Endodermal cell (in vitro differentiated cells): Measurements from ENCODE around the gene CNGA3. TPM values are rescaled to one million over a fixed set of nuclear protein-coding genes. Genes with fewer than 3 reads are reported as not detected.
A peak's percentile ranks its signal among the peaks of the same experiment; 100 is the strongest.

Source experiments
- DNase-seq: peaks from one replicate; pipeline ENCODE4 v3.0.0-alpha.2; 2017
- H3K27ac ChIP-seq: 2 replicates; pipeline ENCODE4 v1.5.1; 2013; ENCODE audit warnings: mild to moderate bottlenecking, low read depth, low read length, moderate library complexity
- H3K27me3 ChIP-seq: 2 replicates; pipeline ENCODE4 v1.6.1; 2013; ENCODE audit warnings: mild to moderate bottlenecking, low read length, moderate library complexity; ENCODE audit not compliant: insufficient read depth, control insufficient read depth, poor library complexity, severe bottlenecking
- H3K36me3 ChIP-seq: 2 replicates; pipeline ENCODE4 v1.7.0; 2013; ENCODE audit warnings: mild to moderate bottlenecking, low read length, moderate library complexity; ENCODE audit not compliant: control insufficient read depth, insufficient read depth
- H3K4me1 ChIP-seq: one replicate; pipeline ENCODE4 v1.7.0; 2013; ENCODE audit warnings: low read length; ENCODE audit not compliant: control insufficient read depth, insufficient read depth
- H3K4me3 ChIP-seq: 2 replicates; pipeline ENCODE4 v1.5.1; 2013; ENCODE audit warnings: mild to moderate bottlenecking, low read length, moderate library complexity
- H3K9ac ChIP-seq: 2 replicates; pipeline ENCODE4 v1.6.1; 2013; ENCODE audit warnings: mild to moderate bottlenecking, low read length, moderate library complexity; ENCODE audit not compliant: poor library complexity, severe bottlenecking; ENCODE audit errors: extremely low read depth
- H3K9me3 ChIP-seq: 2 replicates; pipeline ENCODE4 v1.6.1; 2013; ENCODE audit warnings: mild to moderate bottlenecking, low read length, moderate library complexity; ENCODE audit not compliant: control insufficient read depth
- H3K27ac Mint-ChIP-seq: 2 replicates; pipeline ENCODE4 v1.8.0; 2020; ENCODE audit warnings: mixed read lengths
- H3K27me3 Mint-ChIP-seq: 2 replicates; pipeline ENCODE4 v1.8.0; 2021; ENCODE audit warnings: mild to moderate bottlenecking, mixed read lengths; ENCODE audit not compliant: insufficient read depth
- H3K36me3 Mint-ChIP-seq: 2 replicates; pipeline ENCODE4 v1.8.0; 2020; ENCODE audit warnings: low read depth, mixed read lengths
- H3K4me1 Mint-ChIP-seq: 2 replicates; pipeline ENCODE4 v1.8.0; 2020; ENCODE audit warnings: mixed read lengths
- H3K4me3 Mint-ChIP-seq: 2 replicates; pipeline ENCODE4 v1.8.0; 2020; ENCODE audit warnings: mild to moderate bottlenecking, moderate library complexity, mixed read lengths
- H3K9me3 Mint-ChIP-seq: 2 replicates; pipeline ENCODE4 v1.8.0; 2020; ENCODE audit warnings: mild to moderate bottlenecking, mixed read lengths
- CTCF ChIP-seq: fragments of 200-600 bp; sonication (generic); conservative IDR thresholded peaks from 2 replicates; pipeline ENCODE4 v1.5.0; 2021; ENCODE audit warnings: antibody characterized with exemption, mild to moderate bottlenecking
- WGBS, 2 experiments: methylation state at CpG; one replicate each; pipeline versions ENCODE4 v1.1.5 to v1.1.7; 2013; ENCODE audit warnings: missing lambda C conversion rate in 2 of 2, mixed read lengths in 1 of 2; ENCODE audit not compliant: insufficient coverage in 1 of 2, insufficient read length in 1 of 2; 5-methylcytosine and 5-hydroxymethylcytosine counted together
- total RNA-seq, 2 donors: library from RNA; stranded (reverse); fragmentation: NEBNext Ultra II Directional in 1 of 2; extraction: Animal tissue kit (Norgen Biotek cat#: 25700) in 1 of 2; gene quantifications; 2 replicates in 1 of 2; 3 replicates in 1 of 2; pipeline ENCODE4 v1.2.1, GENCODE V29; 2021

The CNGA3 gene
- total RNA-seq, 2 donors from 2014 or later, result 0.33 TPM; not detected in 1

DNA sequence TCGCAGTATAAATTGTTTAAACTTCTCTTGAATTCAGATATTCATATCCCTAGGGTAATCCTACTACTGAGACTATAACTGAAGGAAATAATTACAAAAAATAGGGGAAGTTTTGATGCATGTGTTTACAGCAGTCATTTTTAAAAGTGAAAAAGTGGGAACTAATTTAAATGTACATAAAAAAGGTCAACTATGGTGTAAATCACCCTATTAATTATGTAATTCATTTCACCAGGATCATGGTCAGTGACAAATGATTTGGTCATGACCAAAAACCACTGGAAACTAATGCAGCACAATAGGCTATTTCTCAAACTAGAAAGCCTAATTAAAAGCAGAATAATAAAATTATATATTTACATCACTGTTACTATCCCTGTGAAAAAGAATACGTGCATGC is 5.0 kb upstream of the CNGA3 start:
- H3K27ac ChIP-seq, result no peak overlapping the region
- no peak overlapping the region for H3K4me3 ChIP-seq
- H3K9me3 ChIP-seq, result peaks cover 11% of the 10 kb centered on the region
- H3K27me3 ChIP-seq, result peaks cover 24% of the 10 kb centered on the region
- no peak overlapping the region for H3K9ac ChIP-seq
- Mint-ChIP-seq H3K9me3 (peaks cover 10% of the 10 kb centered on the region), H3K27ac (no peak overlapping the region), H3K36me3 (no peaks in the 10 kb centered on the region), H3K4me3 (no peak overlapping the region), H3K4me1 (peaks cover 14% of the 10 kb centered on the region), H3K27me3 (peaks cover 32% of the 10 kb centered on the region)
- H3K36me3 ChIP-seq, result no peaks in the 10 kb centered on the region
- no peak for DNase-seq
- H3K4me1 ChIP-seq, result no peaks in the 10 kb centered on the region
- WGBS, 2 experiments, result 100% methylated on average over 1 to 2 of the region's 2 CpGs
- TF ChIP-seq CTCF, result no peak

DNA sequence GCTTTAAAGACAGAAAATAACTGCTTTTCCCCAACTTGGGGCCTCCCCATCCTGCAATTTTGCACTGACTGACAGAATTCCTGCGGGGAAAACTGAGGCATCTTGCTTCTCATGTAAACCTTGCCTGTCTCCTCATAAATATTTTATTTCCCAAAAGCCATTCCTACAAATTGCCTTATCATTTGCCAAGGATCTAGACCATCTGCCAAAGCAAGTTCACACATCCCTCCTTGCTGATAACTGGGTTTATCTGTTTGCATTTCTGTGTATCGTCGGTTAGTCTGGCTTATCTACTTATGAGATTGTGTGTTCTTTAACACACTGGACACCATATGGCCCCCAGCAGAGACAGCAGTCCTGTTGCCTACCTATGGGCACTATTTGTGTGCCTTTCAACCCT is 3.0 kb upstream of the CNGA3 start:
- H3K27ac ChIP-seq, result no peak overlapping the region
- no peak overlapping the region for H3K9ac ChIP-seq
- WGBS, 2 experiments, result 80 to 96% methylated on average over 3 of the region's 3 CpGs
- H3K36me3 ChIP-seq, result no peaks in the 10 kb centered on the region
- Mint-ChIP-seq H3K4me3 (no peak overlapping the region), H3K27ac (no peak overlapping the region), H3K27me3 (peaks cover 51% of the 10 kb centered on the region), H3K9me3 (peaks cover 3% of the 10 kb centered on the region), H3K4me1 (peaks cover 22% of the 10 kb centered on the region), H3K36me3 (no peaks in the 10 kb centered on the region)
- H3K9me3 ChIP-seq, result peaks cover 3% of the 10 kb centered on the region
- no peak for DNase-seq
- no peaks in the 10 kb centered on the region for H3K4me1 ChIP-seq
- no peak for TF ChIP-seq CTCF
- H3K4me3 ChIP-seq, result no peak overlapping the region
- peaks cover 44% of the 10 kb centered on the region for H3K27me3 ChIP-seq

DNA sequence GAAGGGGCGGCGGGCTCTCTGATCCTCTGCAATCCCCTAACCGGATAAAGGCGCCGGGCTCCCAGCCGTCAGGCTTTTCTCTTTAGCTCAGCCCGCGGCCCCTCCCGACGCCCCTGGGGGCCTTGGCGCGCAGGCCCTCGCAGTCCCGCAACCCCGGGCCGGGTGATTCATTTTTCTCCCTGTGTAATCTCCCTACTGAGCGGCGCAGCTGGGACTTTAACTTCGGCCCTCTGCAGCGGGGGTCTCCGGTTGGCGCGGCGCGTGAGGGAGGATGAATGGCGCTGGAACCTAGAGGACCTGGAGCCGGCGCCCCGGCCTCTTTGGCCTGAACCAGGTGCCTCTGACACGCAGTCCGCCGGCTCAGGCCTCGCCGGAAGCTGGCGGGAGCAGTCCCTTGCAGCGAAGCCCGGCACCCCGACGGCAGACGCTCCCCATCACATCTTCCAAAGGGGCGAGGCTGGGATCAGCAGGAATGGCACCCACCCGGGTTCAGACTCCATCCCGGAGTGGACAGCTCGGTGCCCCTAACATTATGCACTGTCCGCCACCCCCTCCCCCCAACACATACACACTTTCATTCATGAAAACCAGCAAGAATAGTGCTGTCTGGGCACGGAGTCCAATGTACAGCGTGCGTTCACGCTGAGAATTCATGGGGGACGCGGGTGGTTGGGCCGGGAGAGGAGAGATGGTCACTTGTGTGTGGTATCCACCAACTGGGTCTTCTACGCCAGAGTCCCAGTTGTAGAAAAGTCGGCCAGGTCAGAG is 1.2 kb downstream of the CNGA3 start:
- peak overlapping the region; percentile 53 for H3K4me3 Mint-ChIP-seq
- no peaks in the 10 kb centered on the region for H3K36me3 ChIP-seq
- H3K9me3 Mint-ChIP-seq, result peaks cover 18% of the 10 kb centered on the region
- DNase-seq, result peak; percentile 67
- peaks cover 19% of the 10 kb centered on the region for H3K9me3 ChIP-seq
- H3K4me3 ChIP-seq, result no peak overlapping the region
- H3K4me1 Mint-ChIP-seq, result peaks cover 29% of the 10 kb centered on the region
- no peak overlapping the region for H3K27ac Mint-ChIP-seq
- no peaks in the 10 kb centered on the region for H3K4me1 ChIP-seq
- no peak for TF ChIP-seq CTCF
- H3K27me3 Mint-ChIP-seq, result peaks cover 73% of the 10 kb centered on the region
- peaks cover 68% of the 10 kb centered on the region for H3K27me3 ChIP-seq
- whole genome bisulfite sequencing, 2 experiments, result 13 to 15% methylated on average over 15 to 54 of the region's 54 CpGs
- no peaks in the 10 kb centered on the region for H3K36me3 Mint-ChIP-seq
- H3K27ac ChIP-seq, result peak overlapping the region; percentile 61
- no peak overlapping the region for H3K9ac ChIP-seq
